Amniotic epithelial cell (primary cell): ENCODE data around the gene OR8U1.
"Not testable (repeated sequence)": the region's sequence is repeated elsewhere in the genome, so short reads cannot be mapped to it uniquely, and the experiment has no call there.

Source experiments
- DNase-seq: peaks from one replicate; pipeline ENCODE4 v3.0.0-alpha.2; 2010; ENCODE audit warnings: low read depth

OR8U1 gene

DNA sequence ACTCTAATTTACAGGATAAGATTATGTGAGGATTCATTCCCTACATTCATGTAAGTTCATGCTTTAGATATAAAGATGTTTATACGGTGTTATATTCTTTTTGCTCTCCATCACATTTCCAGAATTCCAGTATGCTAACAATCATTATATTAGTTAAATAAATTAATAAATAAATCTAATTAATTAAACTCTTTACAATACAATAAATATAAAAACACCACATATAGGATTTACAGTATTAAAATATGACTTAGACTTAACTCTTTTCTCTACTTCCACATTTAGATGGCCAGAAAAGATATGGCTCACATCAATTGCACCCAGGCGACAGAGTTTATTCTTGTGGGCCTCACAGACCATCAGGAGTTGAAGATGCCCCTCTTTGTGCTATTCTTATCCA lies at the start of gene OR8U1:
TSS of gene OR8U1 (plus strand) at position 301 of the 400 bp plus-strand sequence. CDS start at position 301, 0 bp downstream.
- no peak for DNase-seq

GRCh38 chr11:56331861-56332491 lies 43.4 kb upstream of the OR8U1 start:
- no peak for DNase-seq

DNA sequence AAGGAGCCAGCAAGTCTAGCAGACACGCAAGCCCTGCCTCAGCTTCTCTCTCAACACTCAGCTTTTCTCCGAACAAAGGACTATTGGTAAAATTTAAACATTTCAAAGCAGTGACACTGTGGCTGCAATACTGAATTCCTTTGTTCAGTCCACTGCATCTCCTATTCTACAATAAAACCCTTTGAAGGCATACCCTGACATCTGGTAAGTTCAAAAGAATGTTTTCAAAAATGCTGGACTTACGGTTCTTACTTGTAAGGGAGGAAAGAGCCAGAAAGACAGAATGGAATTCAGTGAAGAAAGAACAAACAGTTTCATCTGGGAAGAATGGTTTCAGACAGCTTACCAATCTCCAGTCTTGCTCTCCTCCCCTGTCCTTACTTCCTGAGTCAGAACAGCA lies 42.3 kb upstream of the OR8U1 start:
- DNase-seq: no peak

DNA sequence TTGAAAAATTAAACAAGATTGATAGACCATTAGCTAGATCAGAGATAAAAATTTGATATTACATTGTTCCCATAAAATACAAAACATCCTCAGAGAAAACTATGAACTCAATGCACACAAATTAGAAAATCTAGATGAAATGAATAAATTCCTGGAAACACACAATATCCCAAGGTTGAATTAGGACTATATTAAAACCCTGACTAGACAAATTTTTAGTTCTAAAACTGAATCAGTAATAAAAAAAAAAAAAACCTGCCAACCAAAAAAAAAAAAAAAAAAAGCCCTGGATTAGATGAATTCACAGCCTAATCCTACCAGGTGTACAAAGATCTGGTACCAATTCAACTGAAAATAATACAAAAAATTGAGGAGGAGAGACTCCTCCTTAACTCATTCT lies 35.1 kb upstream of the OR8U1 start:
- no peak for DNase-seq

- DNase-seq: no peak
Observed at GRCh38 chr11:56345739-56346138, 29.7 kb upstream of the OR8U1 start, which contains the start of gene OR8K1. Gene OR8K1, plus strand, starts transcription at chr11:56346039. Its CDS starts 0 bp downstream, at chr11:56346039.

DNA sequence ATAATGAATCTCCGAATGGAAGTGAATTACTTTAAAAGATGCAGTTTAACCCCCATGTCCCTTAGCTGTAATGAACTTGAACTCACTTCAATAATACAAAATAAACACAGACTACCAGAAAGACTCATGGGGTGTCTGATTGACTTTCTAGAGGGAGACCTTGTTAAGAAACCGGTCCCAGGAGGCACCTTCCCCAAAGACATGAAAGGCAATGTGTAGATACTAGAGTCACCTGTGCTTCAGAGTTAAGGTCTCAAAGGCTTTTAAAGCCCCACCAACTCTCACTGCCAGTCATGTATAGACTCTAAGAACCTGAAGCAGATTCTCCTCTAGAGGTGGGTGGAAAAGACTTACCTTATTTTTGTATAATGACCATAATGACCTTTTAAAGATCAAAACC lies 21.4 kb upstream of the OR8U1 start, which contains the start of gene OR8J1:
TSS of gene OR8J1 (plus strand) at position 301 of the 400 bp plus-strand sequence. CDS start 5,956 bp downstream, outside the sequence.
- DNase-seq: no peak

GRCh38 chr11:56380120-56380519 lies 4.7 kb downstream of the OR8U1 start:
- no peak for DNase-seq

GRCh38 chr11:56394381-56394780 lies 19.0 kb downstream of the OR8U1 start:
- no peak for DNase-seq

- DNase-seq: no peak
Observed at GRCh38 chr11:56396047-56396446, 20.6 kb downstream of the OR8U1 start.

DNA sequence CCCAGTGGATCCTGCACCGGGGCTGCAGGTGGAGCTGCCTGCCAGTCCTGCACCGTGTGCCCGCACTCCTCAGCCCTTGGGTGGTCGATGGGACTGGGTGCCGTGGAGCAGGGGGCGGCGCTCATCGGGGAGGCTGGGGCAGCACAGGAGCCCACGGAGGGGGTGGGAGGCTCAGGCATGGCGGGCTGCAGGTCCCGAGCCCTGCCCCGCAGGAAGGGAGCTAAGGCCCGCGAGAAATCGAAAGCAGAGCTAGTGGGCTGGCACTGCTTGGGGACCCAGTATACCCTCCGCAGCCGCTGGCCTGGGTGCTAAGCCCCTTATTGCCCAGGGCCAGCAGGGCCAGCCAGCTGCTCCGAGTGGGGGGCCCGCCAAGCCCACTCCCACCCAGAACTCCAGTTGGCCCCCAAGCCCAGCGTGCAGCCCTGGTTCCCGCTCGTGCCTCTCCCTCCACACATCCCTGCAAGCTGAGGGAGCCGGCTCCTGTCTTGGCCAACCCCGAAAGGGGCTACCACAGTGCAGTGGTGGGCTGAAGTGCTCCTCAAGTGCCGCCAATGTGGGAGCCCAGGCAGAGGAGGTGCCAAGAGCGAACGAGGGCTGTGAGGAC lies 26.5 kb downstream of the OR8U1 start:
- DNase-seq: not testable (repeated sequence)

DNA sequence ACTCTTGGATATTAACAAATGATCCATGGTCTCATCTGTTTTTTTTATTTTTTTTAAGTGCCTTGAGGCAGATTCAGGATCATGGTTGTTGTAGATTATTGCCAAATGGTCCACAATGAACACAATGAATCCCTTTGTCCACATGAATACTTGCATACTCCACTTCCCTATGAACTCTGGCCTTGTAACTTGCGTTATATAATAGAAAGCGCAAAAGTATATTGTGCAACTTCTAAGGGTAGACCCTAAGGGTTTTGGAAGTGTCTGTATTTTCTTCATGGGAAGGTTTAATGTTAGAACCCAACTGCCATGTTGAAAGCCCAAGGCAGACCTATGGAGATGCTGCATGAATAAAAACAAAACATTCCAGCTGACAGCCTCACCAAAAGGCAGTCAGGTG lies 29.0 kb downstream of the OR8U1 start:
- DNase-seq: no peak

DNA sequence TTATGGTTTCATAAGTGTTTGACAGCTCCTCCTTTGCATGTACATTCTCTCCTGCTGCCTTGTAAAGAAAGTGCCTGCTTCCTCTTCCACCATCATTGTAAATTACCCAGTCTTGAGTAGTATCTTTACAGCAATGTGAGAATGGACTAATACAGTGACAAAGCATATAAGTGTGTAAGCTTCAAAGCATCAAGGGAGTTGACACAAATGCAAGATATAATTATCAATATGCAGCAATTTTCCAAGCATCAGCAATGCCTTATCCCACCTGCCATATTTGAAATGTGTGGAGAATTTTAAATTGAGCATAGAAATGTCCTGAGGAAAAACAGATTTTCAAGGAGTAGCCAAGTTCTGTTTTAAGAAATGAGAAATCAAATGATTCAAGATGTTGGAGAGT lies 35.4 kb downstream of the OR8U1 start:
- no peak for DNase-seq

DNA sequence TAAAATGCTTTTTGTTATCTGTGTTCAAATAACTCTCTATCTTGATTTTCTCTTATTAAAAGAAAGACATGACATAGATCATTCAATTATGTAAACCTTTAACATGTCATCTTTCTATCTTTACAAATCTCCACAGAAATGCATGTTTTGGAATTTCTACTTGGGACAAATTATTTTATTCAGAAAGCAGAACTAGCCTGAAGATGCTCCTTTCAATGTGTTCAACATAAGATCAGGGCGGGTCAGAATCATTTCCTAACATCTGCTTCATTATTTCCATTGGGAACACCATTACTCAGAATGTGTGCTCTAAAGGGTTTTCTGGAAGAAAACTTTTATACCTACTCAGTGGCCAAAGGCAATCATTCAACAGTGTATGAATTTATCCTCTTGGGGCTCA lies 37.0 kb downstream of the OR8U1 start, which contains the start of gene OR5AL1:
TSS of gene OR5AL1 (plus strand) at position 301 of the 400 bp plus-strand sequence.
- no peak for DNase-seq
